Measurements from ENCODE around the gene ADGRF5.

Gene ADGRF5

DNA sequence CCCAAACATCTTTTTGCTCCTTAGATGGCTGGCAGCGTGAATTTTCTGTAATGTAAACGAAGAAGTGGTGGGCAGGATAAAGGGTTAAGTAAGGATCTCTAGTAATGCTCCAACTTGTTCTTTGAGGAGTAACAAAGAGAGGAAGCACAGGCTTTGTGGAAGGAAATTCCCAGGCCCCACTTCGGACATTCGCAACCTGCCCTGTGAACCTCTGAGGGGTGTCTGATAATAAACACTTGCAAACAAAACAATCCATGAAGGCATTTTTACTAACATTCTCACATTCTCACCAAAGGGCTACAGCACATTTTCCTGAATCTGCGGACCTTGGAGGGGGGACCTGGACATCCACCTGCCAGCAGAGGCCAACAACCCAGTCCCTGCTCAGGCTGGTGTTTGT is 25.8 kb upstream of the ADGRF5 start:
- Mint-ChIP-seq H3K27me3 (peaks cover 7% of the 10 kb centered on the region), H3K36me3 (no peaks in the 10 kb centered on the region), H3K4me3 (no peak overlapping the region), H3K27ac (no peak overlapping the region), H3K9me3 (no peaks in the 10 kb centered on the region), H3K4me1 (no peaks in the 10 kb centered on the region)
- no peak for ATAC-seq (ENCODE audit: low read depth)
- no peak for DNase-seq (ENCODE audit: low spot score in 2 of 2)

DNA sequence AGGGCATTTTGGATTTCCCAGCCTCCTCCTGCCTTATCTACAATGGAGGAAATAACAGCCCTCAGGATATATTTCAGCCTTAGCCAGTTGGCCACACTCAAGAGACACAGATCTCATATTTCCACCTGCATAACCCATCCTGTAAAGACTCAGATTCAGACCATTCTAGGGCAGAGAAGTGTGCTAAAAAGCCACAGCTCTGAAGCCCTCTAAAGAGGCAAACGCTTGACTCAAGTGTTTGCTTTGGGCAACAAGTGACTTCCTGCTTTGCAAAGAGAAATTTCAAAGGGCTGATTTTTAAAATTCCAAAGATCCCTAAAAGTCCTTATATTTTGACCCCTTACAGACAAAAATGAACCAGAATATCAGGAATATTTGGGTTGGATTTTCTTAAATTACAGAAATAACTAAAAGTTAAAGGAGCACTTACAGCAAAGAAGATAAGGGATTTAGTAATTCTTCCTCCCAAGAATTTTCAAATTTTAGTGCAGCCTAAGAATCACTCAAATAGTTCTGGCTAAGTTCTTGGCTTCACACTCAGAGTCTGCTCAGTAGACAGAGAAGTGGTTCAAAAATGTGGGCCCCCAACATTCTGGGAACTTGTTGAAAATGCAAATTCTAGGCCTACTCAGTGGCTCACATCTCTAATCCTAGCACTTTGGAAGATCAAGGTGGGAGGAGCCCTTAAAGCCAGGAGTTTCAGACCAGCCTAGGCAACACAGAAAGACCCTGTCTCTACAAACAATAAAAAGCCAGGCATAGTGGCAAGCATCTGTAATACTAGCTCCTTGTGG is 18.9 kb upstream of the ADGRF5 start:
- ATAC-seq (ENCODE audit: low read depth): no peak
- H3K27ac Mint-ChIP-seq: no peak overlapping the region
- H3K36me3 Mint-ChIP-seq: no peaks in the 10 kb centered on the region
- DNase-seq (ENCODE audit: low spot score in 2 of 2): no peak
- no peaks in the 10 kb centered on the region for H3K4me1 Mint-ChIP-seq
- no peaks in the 10 kb centered on the region for H3K9me3 Mint-ChIP-seq
- no peak overlapping the region for H3K4me3 Mint-ChIP-seq
- peaks cover 12% of the 10 kb centered on the region for H3K27me3 Mint-ChIP-seq

DNA sequence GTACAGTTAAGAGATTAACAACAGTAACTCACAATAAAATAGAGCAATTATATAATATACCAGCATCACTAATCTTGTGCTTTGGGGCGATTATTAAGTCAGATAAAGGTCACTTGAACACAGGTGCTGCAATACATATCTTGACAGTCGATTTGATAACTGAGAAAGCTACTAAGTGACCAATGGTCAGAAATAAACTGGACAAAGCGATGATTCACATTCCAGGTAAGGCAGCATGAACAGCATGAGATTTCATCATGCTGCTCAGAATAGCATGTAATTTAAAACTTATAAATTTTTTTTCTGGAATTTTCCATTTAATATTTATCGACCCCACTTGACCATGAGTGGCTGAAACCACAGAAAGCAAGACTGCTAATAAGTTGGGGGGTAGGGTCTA is 15.9 kb upstream of the ADGRF5 start:
- H3K9me3 Mint-ChIP-seq: no peaks in the 10 kb centered on the region
- ATAC-seq (ENCODE audit: low read depth) (no peak), DNase-seq (ENCODE audit: low spot score in 2 of 2) (no peak)
- H3K27ac Mint-ChIP-seq: no peak overlapping the region
- H3K27me3 Mint-ChIP-seq: peaks cover 10% of the 10 kb centered on the region
- H3K4me3 Mint-ChIP-seq: no peak overlapping the region
- H3K4me1 Mint-ChIP-seq: no peaks in the 10 kb centered on the region
- no peaks in the 10 kb centered on the region for H3K36me3 Mint-ChIP-seq

DNA sequence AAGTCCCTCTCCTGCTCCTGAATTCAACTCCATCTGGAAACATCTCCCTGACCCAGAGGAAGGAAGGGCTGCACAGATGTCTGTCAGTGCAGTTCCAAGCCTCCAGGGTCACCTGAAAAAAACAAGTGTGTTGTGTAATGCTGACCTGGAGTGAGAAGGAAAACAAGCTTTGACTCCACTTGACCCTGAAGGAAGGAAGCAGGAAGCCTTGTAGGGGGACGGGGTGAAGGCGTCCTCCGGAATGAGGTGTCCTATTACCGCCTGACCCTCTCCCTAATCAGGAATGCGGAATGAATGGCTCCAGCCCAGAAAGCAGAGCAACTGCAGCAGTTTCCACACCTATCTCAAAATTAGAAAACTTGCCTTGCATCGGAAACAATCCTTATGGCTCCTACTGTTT is 13.9 kb upstream of the ADGRF5 start:
- no peak overlapping the region for H3K27ac Mint-ChIP-seq
- DNase-seq (ENCODE audit: low spot score in 2 of 2) (no peak), ATAC-seq (ENCODE audit: low read depth) (no peak)
- no peaks in the 10 kb centered on the region for H3K4me1 Mint-ChIP-seq
- H3K9me3 Mint-ChIP-seq: no peaks in the 10 kb centered on the region
- no peak overlapping the region for H3K4me3 Mint-ChIP-seq
- H3K36me3 Mint-ChIP-seq: no peaks in the 10 kb centered on the region
- peaks cover 10% of the 10 kb centered on the region for H3K27me3 Mint-ChIP-seq

DNA sequence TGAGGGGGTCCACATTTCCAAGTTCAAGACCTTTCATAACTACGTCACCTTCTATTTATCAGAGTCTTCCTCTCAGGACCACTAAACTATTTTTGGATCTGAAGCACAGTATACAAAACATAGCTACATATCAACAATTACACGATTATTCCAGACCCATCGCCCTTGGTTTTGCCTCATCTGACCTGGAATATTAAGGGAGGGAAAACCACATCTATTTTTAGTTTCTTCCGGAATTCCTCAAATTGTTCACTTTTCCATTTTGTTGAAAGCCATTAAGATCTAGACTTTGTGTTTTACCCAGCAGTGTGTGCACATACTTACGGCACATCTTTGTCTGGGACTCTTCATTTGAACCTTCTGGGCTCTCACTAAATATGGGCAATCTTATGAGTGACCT is 12.0 kb upstream of the ADGRF5 start:
- peaks cover 8% of the 10 kb centered on the region for H3K27me3 Mint-ChIP-seq
- no peak for ATAC-seq (ENCODE audit: low read depth)
- DNase-seq (ENCODE audit: low spot score in 2 of 2): no peak
- H3K4me3 Mint-ChIP-seq: no peak overlapping the region
- no peaks in the 10 kb centered on the region for H3K4me1 Mint-ChIP-seq
- no peaks in the 10 kb centered on the region for H3K36me3 Mint-ChIP-seq
- H3K27ac Mint-ChIP-seq: no peak overlapping the region
- H3K9me3 Mint-ChIP-seq: no peaks in the 10 kb centered on the region

DNA sequence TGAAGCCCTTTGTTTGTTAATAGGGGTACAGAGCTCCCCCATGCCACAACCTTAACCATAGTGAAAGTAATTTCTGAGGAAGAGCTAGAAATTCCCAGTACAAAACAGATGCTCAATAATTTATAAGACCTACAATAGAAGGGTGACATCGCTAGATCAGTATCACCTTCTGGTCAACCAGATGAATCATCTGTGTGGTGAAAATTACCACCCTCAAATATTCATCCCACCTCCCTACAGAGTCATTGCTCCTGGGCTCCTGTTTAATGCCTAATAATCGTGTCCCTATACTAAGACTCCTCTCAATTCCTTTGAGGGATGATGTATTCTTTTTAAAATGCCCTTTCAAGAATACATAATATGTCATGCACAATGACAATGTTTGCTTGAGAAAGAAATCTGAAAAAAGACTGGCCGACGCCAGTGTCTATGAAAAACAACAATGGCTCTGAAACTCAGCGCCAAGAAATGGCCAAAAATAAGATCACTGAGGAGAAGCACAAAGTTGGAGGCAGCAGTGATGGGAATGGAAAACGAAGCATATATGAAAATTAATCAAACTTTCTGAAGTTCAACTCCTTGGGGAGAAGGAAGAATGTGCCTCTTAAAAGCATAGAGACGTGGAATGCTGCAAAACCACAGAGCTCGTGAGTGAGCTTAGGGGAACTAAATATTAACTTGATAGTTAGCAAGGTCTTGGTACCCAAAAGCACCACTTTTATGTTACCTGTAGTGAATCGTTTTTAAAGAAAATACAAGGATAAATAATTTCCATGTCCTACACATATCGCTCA is 11.0 kb upstream of the ADGRF5 start:
- Mint-ChIP-seq H3K9me3 (peaks cover 3% of the 10 kb centered on the region), H3K27ac (no peak overlapping the region), H3K27me3 (peaks cover 7% of the 10 kb centered on the region), H3K4me1 (no peaks in the 10 kb centered on the region), H3K4me3 (no peak overlapping the region), H3K36me3 (no peaks in the 10 kb centered on the region)
- DNase-seq (ENCODE audit: low spot score in 2 of 2) (no peak), ATAC-seq (ENCODE audit: low read depth) (no peak)

DNA sequence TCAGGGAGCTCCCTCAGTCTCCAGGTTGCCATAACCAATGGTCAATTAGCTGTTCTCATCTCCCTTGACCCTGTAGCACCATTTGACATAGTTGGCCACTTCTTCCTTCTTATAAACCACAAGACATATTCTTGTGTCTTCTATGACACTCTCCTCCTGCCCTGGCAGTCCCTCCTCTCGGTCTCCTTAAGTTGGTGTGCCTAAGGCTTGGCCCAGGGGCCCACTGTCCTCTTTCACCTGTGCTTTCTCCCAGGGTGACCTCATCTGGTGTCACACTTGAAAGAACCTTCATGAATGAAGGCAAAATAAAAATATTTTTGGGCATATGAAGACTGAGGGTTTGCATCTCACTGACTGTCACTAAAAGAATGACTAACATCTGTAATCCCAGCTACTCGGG is 9.7 kb upstream of the ADGRF5 start:
- no peak for ATAC-seq (ENCODE audit: low read depth)
- Mint-ChIP-seq H3K4me3 (no peak overlapping the region), H3K27me3 (peaks cover 10% of the 10 kb centered on the region), H3K36me3 (no peaks in the 10 kb centered on the region), H3K4me1 (no peaks in the 10 kb centered on the region), H3K27ac (no peak overlapping the region), H3K9me3 (peaks cover 3% of the 10 kb centered on the region)
- no peak for DNase-seq (ENCODE audit: low spot score in 2 of 2)

DNA sequence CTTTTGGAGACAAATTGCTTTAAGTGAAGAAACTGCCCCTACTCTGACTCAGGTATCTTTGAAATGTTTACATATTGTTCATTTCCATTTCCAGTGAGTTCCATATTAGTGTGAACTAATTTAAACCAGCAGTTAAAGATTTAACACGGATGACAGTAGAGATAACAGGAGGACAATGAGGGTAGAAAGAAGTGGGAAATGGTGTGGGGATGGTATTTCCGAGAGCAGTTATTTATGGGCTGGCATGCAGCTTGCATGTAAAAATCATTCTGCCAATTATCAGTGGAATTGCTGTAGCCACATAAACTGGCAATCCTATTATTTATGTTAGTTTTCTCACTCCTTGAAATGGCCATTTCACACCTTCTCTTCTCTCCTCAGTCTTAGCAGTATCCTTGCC is 8.6 kb upstream of the ADGRF5 start:
- H3K27me3 Mint-ChIP-seq: peaks cover 8% of the 10 kb centered on the region
- peaks cover 3% of the 10 kb centered on the region for H3K9me3 Mint-ChIP-seq
- no peaks in the 10 kb centered on the region for H3K36me3 Mint-ChIP-seq
- H3K4me3 Mint-ChIP-seq: no peak overlapping the region
- no peaks in the 10 kb centered on the region for H3K4me1 Mint-ChIP-seq
- no peak overlapping the region for H3K27ac Mint-ChIP-seq
- DNase-seq (ENCODE audit: low spot score in 2 of 2): no peak
- no peak for ATAC-seq (ENCODE audit: low read depth)

DNA sequence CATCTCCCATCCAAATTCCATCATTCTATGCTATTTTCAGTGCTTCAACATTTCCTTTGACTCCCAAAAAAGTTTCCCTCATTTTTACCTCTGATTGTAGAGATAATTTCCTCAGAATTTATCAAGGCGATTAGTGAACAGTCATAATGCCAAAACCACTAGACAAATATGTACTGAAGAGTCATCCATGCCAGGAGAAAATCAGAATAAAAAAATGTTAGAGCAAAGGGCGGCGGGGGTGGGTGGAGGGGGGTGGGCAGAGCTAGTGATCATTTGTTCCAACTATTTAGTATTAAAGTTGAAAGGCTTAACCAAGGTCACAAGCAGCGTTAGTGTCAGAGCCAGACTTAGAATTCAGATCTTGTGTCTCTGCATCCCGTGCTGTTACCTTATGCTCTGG is 5.3 kb upstream of the ADGRF5 start:
- H3K27me3 Mint-ChIP-seq: peaks cover 11% of the 10 kb centered on the region
- ATAC-seq (ENCODE audit: low read depth): no peak
- no peaks in the 10 kb centered on the region for H3K36me3 Mint-ChIP-seq
- no peak for DNase-seq (ENCODE audit: low spot score in 2 of 2)
- no peaks in the 10 kb centered on the region for H3K4me1 Mint-ChIP-seq
- peaks cover 5% of the 10 kb centered on the region for H3K9me3 Mint-ChIP-seq
- H3K27ac Mint-ChIP-seq: no peak overlapping the region
- no peak overlapping the region for H3K4me3 Mint-ChIP-seq

DNA sequence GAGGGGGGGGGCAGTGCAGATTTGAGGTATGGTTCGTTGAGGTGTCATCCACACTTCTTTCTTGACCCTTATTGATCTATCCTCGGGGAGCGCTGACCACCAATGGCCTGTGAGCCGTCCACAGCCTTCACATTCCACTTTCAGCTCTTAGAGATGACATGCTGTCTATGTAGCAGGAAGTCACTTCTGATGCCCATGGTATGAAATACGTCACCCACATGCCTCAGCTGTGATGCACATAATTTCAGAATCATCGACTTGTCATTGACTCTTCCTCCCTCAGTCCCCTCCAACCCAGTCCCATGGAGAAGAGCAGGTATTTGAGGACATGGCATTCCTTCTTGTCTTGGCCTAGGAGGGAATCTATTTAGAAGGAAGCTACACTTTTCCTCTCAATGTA is 4.7 kb upstream of the ADGRF5 start:
- Mint-ChIP-seq H3K9me3 (peaks cover 5% of the 10 kb centered on the region), H3K36me3 (no peaks in the 10 kb centered on the region), H3K27ac (no peak overlapping the region), H3K27me3 (peaks cover 11% of the 10 kb centered on the region), H3K4me3 (no peak overlapping the region), H3K4me1 (no peaks in the 10 kb centered on the region)
- DNase-seq (ENCODE audit: low spot score in 2 of 2) (no peak), ATAC-seq (ENCODE audit: low read depth) (no peak)

DNA sequence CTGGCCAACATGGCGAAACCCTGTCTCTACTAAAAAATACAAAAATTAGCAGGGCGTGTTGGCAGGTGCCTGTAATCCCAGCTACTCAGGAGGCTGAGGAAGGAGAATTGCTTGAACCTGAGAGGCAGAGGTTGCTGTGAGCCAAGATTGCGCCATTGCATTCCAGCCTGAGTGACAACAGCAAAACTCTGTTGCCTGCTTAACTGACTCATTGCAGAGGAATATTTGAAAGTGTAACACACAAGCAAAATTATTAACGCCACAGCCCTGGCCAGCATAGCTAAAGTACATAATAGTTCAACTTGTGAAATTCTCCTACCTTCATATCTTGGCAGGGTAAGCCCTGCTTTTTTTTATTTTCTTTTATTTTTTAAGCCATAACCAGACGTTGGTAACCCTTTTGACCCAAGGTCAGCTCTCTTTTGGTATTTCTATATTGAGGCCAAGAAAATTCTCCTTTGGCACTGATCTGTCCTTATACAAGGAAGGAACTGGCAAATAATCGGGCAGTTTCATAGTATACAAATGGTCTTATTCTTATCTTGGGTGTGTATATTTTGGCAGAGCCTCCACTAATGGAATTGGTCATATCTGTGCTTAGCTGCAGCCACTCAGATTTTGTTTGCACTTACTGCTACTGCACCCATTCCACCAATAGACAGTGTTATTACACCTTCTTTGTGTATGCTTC is 4.0 kb upstream of the ADGRF5 start:
- Mint-ChIP-seq H3K4me3 (no peak overlapping the region), H3K9me3 (peaks cover 5% of the 10 kb centered on the region), H3K36me3 (no peaks in the 10 kb centered on the region), H3K27ac (no peak overlapping the region), H3K27me3 (peaks cover 11% of the 10 kb centered on the region), H3K4me1 (no peaks in the 10 kb centered on the region)
- ATAC-seq (ENCODE audit: low read depth) (no peak), DNase-seq (ENCODE audit: low spot score in 2 of 2) (no peak)

DNA sequence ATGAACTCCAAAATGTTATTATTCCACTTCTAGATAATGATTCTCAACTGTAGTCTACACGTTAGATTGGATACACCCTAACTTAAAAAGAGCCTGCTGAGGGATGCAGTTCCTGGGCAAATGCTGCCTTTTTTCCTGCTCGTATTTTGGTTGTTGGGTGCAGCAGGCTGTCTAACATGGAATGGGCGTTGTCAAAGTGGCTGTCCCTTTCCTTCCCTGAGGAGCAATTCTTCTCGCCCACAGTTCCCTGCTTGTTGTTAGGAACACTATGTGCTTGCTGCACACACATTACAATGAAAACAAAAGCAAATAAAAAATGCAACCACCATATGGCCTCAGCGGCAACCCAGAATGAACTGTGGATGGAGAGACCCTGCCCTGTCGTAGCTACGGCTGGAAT is 1.7 kb upstream of the ADGRF5 start:
- H3K4me3 Mint-ChIP-seq: no peak overlapping the region
- no peak for DNase-seq (ENCODE audit: low spot score in 2 of 2)
- H3K9me3 Mint-ChIP-seq: peaks cover 3% of the 10 kb centered on the region
- no peak for ATAC-seq (ENCODE audit: low read depth)
- no peak overlapping the region for H3K27ac Mint-ChIP-seq
- no peaks in the 10 kb centered on the region for H3K36me3 Mint-ChIP-seq
- no peaks in the 10 kb centered on the region for H3K4me1 Mint-ChIP-seq
- H3K27me3 Mint-ChIP-seq: peaks cover 10% of the 10 kb centered on the region

DNA sequence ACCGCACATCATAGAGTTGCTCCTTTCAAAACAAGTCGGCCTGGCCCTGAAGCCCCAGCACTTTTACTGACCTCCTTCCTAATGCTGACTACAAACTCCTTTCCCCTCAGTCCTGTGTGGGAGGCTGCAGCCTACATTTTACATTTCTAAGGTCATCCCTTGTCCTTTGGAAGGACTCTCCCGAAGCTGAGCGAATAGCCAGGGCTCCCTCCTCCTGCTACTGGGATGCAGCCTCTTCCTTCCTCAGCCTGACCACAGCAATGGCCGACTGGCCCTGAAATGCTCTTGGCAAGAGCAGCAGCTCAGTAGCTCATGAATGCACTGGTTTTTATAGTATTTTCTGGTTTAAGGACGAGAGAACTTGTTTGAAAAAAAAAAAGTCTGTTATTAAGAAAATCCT is 679 bp downstream of the ADGRF5 start:
- Mint-ChIP-seq H3K27me3 (peaks cover 9% of the 10 kb centered on the region), H3K4me3 (no peak overlapping the region), H3K27ac (no peak overlapping the region), H3K36me3 (no peaks in the 10 kb centered on the region), H3K4me1 (no peaks in the 10 kb centered on the region), H3K9me3 (peaks cover 2% of the 10 kb centered on the region)
- DNase-seq (ENCODE audit: low spot score in 2 of 2): no peak
- no peak for ATAC-seq (ENCODE audit: low read depth)

DNA sequence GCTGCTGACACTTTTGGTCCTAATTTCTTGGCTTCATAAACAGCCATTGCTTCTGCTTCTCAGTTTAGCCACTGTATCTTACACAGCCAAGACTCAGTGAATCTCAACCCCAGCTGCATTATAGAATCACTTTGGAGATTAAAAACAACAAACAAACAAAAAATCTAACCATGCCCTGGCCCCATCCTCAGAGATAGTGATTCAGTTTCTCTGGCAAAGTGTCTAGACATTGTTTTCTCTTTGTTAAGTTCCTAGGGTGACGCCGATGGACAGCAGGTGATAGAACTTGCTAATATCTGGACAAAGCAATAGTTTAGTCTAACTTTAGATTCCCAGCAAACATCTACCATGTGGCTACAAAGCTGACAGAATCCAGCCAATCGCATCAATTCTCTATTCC is 2.9 kb downstream of the ADGRF5 start:
- peaks cover 6% of the 10 kb centered on the region for H3K27me3 Mint-ChIP-seq
- ATAC-seq (ENCODE audit: low read depth) (no peak), DNase-seq (ENCODE audit: low spot score in 2 of 2) (no peak)
- H3K9me3 Mint-ChIP-seq: no peaks in the 10 kb centered on the region
- no peak overlapping the region for H3K4me3 Mint-ChIP-seq
- no peak overlapping the region for H3K27ac Mint-ChIP-seq
- H3K4me1 Mint-ChIP-seq: no peaks in the 10 kb centered on the region
- no peaks in the 10 kb centered on the region for H3K36me3 Mint-ChIP-seq
